A204.1 (cell line): ENCODE results near the gene IFTAP.
"Not testable (repeated sequence)": the region's sequence is repeated elsewhere in the genome, so short reads cannot be mapped to it uniquely, and the experiment has no call there.

Experiments
- FAIRE-seq: peaks from 2 replicates; lab custom pipeline; 2012; peaks lifted over from hg19 to GRCh38; lab: Jason Lieb, UNC

Gene IFTAP, protein sequence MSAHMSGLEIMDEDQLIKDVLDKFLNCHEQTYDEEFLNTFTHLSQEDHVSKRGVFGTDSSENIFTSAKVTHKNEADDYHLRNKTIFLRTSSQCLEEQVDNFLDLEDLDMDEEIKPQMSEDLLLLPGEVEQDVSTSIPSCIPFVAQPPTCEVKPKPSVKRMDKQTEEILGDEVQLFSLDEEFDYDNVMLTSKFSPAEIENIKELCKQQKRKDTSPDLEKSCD

DNA sequence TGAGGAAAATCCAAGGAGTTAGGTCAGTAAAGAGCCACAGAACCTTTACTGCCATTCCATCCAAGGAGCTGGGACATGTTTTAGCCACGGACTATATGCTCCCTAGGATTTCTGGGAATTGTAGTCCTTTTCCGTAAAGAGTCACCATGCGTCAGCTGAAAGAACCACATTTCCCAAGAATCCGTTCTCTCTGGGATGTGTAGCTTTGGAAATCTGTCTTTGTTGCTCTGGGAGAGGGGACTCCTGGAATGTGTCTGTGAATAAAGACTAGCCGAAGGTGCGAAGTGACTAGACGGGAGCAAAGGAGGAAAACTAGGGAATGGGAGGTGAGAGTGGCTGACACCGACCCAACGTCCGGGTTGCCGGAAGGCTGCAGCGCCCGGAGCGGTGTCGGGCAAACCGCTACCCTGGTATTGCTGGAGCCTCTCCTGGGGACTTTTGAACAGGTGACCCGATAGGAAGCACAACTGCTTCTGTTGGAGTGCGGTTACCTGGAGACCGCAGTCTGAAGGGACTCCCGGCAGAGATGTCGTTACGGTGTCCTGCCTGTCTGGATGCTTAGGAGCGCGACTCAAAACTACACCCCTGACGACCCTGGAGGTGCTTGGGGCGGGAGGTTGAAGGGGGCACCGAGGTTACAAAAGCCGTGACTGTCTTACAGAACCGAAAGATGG lies at the start of gene IFTAP:
Gene IFTAP (plus strand): TSS at position 187 of the 674 bp plus-strand sequence. CDS start 15,602 bp downstream, outside the sequence.
- peak; percentile 89 for FAIRE-seq

- FAIRE-seq = no peak
These were observed 43.8 kb upstream of the IFTAP start for GRCh38 chr11:36550385-36551115.

GRCh38 chr11:36557390-36557789 lies 36.9 kb upstream of the IFTAP start:
- not testable (repeated sequence) for FAIRE-seq

GRCh38 chr11:36557991-36558390 lies 36.3 kb upstream of the IFTAP start:
- FAIRE-seq = no peak

- no peak for FAIRE-seq
These were observed 35.5 kb upstream of the IFTAP start for GRCh38 chr11:36558571-36559413.

DNA sequence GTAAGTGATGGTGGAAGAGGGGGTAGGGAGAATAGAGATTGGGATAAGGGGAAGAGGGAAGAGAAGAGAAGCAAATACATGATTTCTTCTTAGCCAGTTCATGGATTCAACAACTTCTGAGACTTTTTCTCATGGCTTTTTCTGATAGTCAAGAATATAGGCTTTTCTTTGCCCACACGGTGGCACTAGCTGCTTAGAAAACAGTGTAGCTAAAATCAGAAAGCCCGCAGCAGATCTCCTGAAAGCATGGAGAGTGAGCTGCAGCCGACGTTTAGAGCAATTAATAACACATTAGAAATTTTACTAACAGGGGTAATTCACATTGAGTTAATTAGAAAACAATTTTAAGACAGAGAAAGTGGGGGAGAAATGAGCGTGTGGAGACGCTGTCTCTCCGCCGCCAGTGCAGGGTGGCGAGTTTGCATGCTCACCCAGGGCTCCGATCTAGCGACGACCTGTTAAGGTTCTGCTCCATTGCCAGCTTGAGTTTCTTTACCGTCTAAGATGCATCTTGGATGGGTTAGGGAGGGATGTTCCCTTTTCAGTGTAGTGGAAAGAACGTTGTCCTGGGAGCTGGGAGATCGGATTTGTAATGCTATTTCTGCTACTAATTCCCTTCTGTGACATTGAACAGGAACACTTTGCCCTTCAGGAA lies 29.8 kb upstream of the IFTAP start:
- FAIRE-seq = peak; percentile 92

DNA sequence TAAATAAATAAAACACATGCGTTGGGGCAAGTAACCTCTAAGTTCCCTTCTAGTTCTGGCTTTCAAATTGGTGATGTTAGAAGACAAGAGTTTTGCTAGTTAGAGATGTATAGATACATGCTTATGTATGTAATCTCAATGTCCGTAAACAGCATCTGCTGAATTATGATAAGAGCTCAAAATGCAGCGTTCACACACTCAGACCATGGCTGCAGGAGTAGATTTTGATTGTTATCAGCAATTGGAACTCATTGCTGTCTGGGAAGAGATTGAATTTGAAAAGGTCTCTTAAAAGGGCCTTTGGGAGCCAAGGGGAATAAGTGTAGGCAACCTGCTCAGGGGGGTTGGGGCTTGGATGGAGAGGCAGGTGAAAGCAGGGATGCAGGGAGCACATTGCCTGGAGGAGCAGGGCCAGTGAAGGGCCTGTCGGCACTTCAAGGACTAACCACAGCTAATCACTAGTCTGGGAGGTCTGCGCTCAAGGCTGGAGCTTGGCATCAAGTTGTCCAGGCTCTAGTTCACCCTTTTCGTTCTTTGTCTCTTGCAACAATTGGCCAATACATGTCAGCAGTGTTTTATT lies 29.2 kb upstream of the IFTAP start:
- no peak for FAIRE-seq

DNA sequence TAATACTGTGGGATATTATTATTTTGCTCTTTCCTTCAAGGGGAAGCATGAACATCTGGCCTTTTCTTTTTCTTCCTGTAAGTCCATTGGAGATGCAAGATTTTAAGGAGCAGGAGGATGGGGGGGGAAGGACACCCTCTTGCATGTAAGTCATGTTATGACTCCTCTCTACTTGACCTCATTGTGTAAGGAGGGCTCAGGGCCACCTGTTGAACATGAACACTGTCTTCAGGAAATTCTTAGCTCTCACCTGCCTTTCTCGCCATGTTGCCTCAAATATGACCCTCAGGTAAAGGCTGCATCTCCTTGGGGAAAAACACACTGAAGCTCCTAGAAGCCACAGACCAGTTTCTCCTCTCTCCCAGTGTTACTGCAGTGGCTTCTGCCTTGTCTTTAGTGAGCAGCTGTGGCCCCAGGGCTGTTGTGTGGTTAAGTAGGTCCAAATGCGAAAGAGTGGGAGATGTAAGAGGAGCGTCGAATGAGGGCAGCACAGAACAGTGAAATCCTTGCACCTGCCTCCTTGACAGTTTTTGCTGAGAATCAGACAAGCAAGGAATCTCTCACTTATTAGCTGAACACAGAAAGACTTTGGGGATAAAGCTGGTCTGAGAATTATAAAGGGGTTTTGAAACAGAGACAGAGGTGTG lies 27.8 kb upstream of the IFTAP start:
- no peak for FAIRE-seq

GRCh38 chr11:36567694-36568093 lies 26.6 kb upstream of the IFTAP start, which contains the start of gene RAG1:
RAG1 (plus strand) TSS chr11:36568007; CDS start chr11:36573305, 5,298 bp downstream.
- no peak for FAIRE-seq

- no peak for FAIRE-seq
These were observed 25.2 kb upstream of the IFTAP start for GRCh38 chr11:36569095-36569494.

DNA sequence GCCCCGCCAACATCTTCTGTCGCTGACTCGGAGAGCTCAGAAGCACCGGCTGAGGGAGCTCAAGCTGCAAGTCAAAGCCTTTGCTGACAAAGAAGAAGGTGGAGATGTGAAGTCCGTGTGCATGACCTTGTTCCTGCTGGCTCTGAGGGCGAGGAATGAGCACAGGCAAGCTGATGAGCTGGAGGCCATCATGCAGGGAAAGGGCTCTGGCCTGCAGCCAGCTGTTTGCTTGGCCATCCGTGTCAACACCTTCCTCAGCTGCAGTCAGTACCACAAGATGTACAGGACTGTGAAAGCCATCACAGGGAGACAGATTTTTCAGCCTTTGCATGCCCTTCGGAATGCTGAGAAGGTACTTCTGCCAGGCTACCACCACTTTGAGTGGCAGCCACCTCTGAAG lies 19.8 kb upstream of the IFTAP start:
- no peak for FAIRE-seq

DNA sequence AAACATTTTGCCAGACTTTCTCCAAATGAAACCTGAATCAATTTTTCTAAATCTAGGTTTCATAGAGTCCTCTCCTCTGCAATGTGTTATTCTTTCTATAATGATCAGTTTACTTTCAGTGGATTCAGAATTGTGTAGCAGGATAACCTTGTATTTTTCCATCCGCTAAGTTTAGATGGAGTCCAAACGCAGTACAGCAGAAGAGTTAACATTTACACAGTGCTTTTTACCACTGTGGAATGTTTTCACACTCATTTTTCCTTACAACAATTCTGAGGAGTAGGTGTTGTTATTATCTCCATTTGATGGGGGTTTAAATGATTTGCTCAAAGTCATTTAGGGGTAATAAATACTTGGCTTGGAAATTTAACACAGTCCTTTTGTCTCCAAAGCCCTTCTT lies 16.9 kb upstream of the IFTAP start:
- FAIRE-seq = no peak

DNA sequence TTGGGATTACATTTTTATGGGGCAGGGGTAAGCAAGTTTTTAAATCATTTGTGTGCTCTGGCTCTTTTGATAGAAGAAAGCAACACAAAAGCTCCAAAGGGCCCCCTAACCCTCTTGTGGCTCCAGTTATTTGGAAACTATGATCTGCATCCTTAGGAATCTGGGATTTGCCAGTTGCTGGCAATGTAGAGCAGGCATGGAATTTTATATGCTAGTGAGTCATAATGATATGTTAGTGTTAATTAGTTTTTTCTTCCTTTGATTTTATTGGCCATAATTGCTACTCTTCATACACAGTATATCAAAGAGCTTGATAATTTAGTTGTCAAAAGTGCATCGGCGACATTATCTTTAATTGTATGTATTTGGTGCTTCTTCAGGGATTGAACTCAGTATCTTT lies 16.4 kb upstream of the IFTAP start:
- FAIRE-seq = no peak

GRCh38 chr11:36578458-36578857 lies 15.8 kb upstream of the IFTAP start:
- FAIRE-seq = no peak

GRCh38 chr11:36581536-36581935 lies 12.8 kb upstream of the IFTAP start:
- FAIRE-seq = no peak

GRCh38 chr11:36583667-36584066 lies 10.6 kb upstream of the IFTAP start:
- no peak for FAIRE-seq

DNA sequence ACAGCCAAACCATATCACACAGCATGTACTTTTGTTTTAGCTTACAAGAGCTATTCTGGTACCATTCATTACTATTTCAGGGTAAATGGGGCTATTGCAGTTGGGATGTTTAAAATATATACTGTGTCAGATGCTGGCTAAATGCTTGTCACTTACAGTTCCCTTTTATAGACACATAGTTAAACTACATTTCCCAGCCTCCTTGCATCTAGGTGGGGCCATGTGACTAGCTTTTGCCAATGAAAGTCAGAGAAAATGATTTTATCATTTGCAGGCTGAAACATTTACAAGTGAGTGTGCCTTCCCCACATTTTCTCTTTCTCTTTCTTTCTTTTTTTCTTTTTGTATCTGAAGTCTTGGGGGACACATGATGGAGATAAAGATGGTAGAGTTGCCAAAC lies 7.8 kb upstream of the IFTAP start:
- FAIRE-seq = no peak

GRCh38 chr11:36588099-36588498 lies 6.2 kb upstream of the IFTAP start:
- FAIRE-seq = no peak

DNA sequence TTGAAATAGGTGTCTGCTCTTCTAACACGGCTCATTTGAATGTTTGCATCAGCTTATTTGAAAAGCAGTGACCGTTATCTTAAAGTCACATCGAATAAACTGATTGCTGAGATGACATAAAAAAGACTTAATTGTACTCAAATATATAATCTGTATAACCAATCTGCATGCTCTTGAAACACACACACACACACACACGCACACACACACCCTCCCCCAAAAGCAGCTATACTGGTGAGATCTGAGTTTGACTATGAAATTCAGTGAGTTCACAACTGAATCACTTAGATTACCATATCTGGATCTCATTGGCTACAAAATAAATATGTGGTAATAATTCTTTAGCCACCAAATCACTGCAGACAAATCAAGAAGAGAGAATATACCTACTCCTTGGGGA lies 3.8 kb upstream of the IFTAP start:
- FAIRE-seq = no peak

DNA sequence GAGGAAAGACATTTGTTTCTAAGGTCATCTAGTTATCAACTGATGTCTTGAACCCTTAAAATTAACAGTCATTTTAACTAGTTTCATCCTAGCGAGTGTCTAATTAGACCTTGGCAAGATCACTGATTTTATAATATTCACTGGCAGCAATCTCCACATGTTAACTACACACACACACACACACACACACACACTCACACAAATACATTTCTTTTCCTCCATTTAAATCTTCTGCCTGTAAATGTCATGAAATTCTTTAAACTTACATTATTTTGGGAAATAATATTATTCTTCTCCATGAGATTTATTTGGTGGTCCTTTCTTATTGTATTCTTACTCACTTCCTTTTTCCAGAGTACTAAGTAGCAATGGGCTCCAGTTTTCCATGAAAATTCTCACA lies 2.9 kb upstream of the IFTAP start:
- no peak for FAIRE-seq

DNA sequence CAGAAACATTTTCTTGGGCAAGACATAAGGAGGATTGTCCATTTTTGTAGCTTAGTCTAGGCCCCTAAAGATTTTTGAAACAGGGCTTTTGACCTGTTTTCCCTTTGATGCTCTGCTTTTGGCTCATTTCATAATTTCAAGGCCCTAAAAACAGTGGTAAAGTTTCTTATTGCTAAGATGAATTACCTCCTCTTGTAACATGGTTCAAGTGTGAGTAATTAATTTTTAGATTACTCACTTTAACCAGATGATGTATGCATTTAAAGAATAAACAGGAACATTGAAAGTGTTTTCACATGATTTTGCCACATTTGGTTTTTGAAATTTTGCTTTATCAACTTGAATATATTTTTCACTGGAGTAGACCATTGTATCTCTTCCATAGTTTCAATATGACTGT lies 2.6 kb downstream of the IFTAP start:
- FAIRE-seq = no peak
